ES-I3 (cell line): ENCODE data around the gene C5orf34.
"Not testable (repeated sequence)": the region's sequence is repeated elsewhere in the genome, so short reads cannot be mapped to it uniquely, and the experiment has no call there.

Experiments used
- H3K36me3 ChIP-seq: 2 replicates; pipeline ENCODE4 v1.6.1; 2013; ENCODE audit warnings: mild to moderate bottlenecking, low read length, control low read depth, moderate library complexity; ENCODE audit not compliant: insufficient read depth
- H3K4me1 ChIP-seq: 2 replicates; pipeline ENCODE4 v1.6.1; 2013; ENCODE audit warnings: mild to moderate bottlenecking, control low read depth, low read length; ENCODE audit not compliant: insufficient read depth
- H3K9ac ChIP-seq: 2 replicates; pipeline ENCODE4 v1.6.1; 2013; ENCODE audit warnings: low read depth, mild to moderate bottlenecking, low read length, moderate library complexity
- H3K9me3 ChIP-seq: 2 replicates; pipeline ENCODE4 v1.6.1; 2013; ENCODE audit warnings: mild to moderate bottlenecking, low read length, moderate library complexity; ENCODE audit not compliant: control insufficient read depth, insufficient read depth

The C5orf34 gene

DNA sequence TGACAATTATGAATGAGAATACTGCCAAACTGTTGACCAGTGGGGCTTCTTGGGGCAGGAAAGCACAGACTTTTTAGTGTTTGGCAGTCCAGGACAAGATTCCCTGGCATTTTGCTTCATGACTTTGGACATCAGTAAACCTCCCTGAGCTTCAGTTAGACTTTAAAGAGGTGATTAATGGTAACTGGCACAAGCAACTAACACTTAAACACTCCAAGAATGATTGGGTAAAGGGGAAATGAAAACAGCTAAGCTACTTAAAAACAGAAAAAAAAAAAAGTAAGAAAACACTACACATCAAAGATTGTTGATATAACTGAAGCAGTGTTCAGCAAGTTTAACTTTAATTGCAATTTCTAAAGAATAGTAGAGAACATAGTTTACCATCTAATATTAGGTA is 28.5 kb upstream of the C5orf34 start:
- peaks cover 37% of the 10 kb centered on the region for H3K36me3 ChIP-seq
- no peaks in the 10 kb centered on the region for H3K9me3 ChIP-seq
- H3K4me1 ChIP-seq = no peaks in the 10 kb centered on the region
- no peak overlapping the region for H3K9ac ChIP-seq

DNA sequence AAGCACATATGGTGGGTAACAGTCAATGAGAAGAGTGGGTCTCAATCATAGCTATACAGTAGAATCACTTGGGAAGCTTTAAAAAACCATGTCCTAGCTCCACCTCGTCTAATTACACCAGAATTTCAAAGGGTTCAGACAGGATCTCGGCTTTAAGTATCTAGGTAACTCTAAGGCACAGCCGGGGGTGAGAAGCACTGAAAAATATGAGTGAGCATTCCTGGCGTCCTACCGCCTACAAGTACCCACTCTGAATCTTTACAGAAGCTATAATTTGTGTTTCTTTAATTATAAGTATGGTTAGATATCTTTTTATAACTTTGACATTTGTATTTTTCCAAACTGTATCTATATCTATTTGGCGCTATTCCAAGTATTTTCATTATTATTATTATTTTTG is 25.8 kb upstream of the C5orf34 start:
- no peaks in the 10 kb centered on the region for H3K4me1 ChIP-seq
- H3K9ac ChIP-seq = no peak overlapping the region
- H3K9me3 ChIP-seq = no peaks in the 10 kb centered on the region
- peaks cover 27% of the 10 kb centered on the region for H3K36me3 ChIP-seq

DNA sequence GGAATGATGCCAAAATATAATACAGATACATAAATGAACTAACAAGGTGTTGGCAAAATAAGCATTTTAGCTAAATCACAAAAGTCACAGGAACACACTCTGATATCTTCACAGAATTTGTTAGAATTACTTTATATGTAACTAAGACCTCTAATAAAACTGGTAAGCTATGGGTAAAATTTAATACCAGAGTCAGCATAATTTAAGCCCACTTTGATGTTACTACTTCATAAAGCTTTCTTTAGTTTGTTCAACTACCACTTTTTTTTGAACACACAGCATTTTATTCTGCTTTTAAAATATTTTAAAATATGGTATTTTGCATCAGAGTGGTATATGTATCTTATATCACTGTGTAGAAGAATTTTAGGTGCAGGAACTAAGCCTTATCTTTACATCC is 22.0 kb upstream of the C5orf34 start:
- Histone ChIP-seq H3K9ac (no peak overlapping the region), H3K4me1 (no peaks in the 10 kb centered on the region), H3K9me3 (no peaks in the 10 kb centered on the region), H3K36me3 (peaks cover 20% of the 10 kb centered on the region)

DNA sequence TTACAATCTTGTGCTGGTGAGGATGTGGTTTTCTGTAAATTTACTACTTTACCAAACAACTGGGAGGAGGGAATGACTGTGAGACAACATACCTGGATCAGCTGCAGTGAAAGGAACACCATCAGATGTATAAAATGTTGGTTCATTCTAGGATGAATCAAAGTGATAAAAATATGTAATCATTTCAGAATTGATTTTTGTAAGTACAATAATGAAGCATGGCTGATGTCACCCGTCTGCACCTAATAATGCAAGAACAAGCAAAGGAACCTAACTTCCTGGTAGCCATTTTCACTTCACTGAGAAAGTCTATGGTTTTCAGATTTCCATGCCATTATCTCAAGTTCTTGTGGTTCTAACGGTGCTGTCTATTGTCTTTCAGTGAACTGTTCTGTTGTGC is 18.7 kb upstream of the C5orf34 start:
- H3K4me1 ChIP-seq = no peaks in the 10 kb centered on the region
- no peaks in the 10 kb centered on the region for H3K9me3 ChIP-seq
- no peak overlapping the region for H3K9ac ChIP-seq
- H3K36me3 ChIP-seq = peaks cover 22% of the 10 kb centered on the region

DNA sequence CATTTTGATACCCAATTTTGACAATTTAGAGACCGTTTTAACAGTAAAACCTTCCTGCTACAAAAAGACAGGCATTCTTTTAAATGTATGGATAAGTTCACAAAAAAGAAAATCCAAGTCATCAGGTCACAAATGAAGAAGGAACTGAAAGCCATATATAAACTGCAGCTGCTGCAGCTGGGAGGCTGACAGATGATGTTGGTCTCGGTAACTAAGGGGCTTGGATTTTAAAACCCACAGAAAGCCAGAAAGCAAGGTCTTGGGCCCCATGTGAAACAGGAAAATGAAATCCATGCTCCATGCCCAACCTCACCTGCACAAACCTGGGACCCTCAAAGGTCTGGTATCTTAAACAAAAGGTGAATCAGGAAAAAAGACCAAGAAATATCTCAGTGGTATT is 15.7 kb upstream of the C5orf34 start:
- Histone ChIP-seq H3K36me3 (peaks cover 27% of the 10 kb centered on the region), H3K9ac (no peak overlapping the region), H3K4me1 (no peaks in the 10 kb centered on the region), H3K9me3 (no peaks in the 10 kb centered on the region)

DNA sequence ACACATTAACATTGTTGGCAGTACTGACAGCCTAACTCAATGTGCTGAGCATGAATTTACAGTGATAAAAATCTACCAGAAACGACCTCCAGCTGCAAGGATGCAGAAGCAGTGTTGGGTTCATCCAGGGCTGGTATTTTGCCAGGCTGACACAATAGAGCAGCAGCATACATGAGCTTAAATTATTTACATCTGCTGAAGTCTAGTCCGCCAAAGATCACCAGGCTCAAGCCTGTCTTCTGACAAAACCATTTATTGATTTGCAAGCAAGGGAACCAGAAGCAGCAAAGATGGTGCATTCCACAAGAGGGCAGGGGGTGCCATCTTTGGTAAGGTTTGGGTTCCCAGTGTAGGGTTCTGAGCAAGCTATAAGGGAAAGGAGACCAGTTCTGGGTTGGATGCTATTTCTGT is 8.7 kb upstream of the C5orf34 start:
- H3K4me1 ChIP-seq = no peaks in the 10 kb centered on the region
- H3K36me3 ChIP-seq = peaks cover 5% of the 10 kb centered on the region; the same call in 1 of the 2 replicates
- no peak overlapping the region for H3K9ac ChIP-seq
- H3K9me3 ChIP-seq = no peaks in the 10 kb centered on the region

DNA sequence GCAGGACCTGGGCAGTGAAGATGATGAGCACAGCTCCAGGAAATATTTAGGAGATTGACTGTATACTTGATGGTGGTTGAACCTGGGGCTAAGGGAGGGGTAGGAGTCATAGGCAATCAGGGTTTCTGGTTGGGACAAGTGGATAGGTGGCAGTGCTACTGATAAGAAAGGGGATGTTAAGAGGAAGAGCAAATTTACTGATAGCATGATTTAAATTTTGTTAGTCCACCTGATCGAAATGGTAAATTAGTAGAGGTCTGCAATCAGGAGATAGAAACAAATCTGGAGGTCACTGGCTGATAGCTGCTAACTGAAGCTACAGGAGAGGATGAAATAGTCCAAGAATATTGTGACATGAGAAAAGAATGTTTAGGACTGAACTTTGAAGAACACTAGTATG is 5.7 kb upstream of the C5orf34 start:
- no peaks in the 10 kb centered on the region for H3K36me3 ChIP-seq
- no peaks in the 10 kb centered on the region for H3K4me1 ChIP-seq
- no peak overlapping the region for H3K9ac ChIP-seq
- H3K9me3 ChIP-seq = no peaks in the 10 kb centered on the region

DNA sequence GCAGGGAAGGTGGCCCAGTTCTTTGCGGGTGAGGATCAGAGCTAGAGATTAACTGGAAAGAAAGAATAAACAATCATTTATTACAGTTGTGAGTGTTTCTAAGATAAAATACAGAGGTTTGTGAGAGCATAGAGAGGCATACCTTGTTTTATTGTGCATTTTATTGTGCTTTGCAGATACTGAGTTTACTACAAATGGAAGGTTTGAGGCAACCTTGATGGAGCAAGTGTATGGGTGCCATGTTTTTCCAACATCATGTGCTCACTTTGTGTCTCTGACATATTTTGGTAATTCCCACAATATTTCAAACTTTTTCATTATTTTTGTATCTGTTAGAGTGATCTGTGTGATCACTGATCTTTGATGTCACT is 715 bp upstream of the C5orf34 start:
- peak overlapping the region; percentile 84 for H3K9ac ChIP-seq
- no peaks in the 10 kb centered on the region for H3K9me3 ChIP-seq
- H3K4me1 ChIP-seq = no peaks in the 10 kb centered on the region
- H3K36me3 ChIP-seq = no peaks in the 10 kb centered on the region

DNA sequence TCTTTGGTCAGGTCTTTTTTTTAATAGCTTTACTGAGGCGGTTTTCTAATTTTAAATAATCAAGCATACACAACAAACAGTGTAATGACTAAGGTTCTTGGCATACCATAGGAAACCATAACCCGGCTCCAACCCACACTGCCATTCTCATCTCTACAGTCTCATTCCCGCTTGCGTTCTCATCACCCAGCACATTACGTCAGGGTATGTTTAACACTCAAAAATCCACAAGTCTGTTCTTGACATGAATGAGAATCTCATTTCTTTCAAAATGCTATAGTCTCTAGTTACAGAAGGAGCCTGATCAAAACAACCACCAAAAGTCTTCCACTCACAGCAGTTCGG is 505 bp downstream of the C5orf34 start:
- Histone ChIP-seq H3K9ac (peak overlapping the region; percentile 84), H3K36me3 (no peaks in the 10 kb centered on the region), H3K4me1 (no peaks in the 10 kb centered on the region), H3K9me3 (no peaks in the 10 kb centered on the region)

DNA sequence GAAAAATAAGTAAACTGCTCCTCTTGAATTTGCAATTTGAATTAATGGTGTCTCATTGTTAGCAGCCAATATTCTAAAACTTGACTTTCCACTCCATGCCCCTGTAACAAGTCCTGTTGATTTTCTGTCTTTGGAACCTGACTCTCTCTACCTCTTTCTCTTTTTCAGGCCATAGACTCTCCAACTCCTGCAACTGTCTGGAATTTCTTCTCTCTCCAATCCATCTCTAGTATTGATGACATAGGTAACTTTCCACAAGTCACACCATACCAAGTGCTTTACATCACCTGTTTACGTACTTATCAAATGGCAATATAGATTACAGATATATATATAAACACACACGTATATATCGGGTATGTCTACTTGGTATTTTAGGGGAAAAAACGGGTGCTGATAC is 923 bp downstream of the C5orf34 start:
- Histone ChIP-seq H3K36me3 (no peaks in the 10 kb centered on the region), H3K9ac (peak overlapping the region; percentile 84), H3K9me3 (no peaks in the 10 kb centered on the region), H3K4me1 (no peaks in the 10 kb centered on the region)

DNA sequence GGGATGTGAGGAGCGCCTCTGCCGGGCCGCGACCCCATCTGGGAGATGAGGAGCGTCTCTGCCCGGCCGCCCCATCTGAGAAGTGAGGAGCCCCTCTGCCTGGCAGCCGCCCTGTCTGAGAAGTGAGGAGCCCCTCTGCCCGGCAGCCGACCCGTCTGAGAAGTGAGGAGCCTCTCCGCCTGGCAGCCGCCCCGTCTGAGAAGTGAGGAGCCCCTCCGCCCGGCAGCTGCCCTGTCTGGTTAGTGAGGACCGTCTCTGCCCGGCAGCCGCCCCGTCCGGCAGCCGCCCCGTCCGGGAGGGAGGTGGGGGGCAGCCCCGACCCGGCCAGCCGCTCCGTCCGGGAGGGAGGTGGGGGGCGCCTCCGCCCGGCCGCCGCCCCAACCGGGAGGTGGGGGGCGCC is 3.9 kb downstream of the C5orf34 start:
- H3K9me3 ChIP-seq, H3K4me1 ChIP-seq, H3K9ac ChIP-seq, H3K36me3 ChIP-seq: not testable (repeated sequence)

DNA sequence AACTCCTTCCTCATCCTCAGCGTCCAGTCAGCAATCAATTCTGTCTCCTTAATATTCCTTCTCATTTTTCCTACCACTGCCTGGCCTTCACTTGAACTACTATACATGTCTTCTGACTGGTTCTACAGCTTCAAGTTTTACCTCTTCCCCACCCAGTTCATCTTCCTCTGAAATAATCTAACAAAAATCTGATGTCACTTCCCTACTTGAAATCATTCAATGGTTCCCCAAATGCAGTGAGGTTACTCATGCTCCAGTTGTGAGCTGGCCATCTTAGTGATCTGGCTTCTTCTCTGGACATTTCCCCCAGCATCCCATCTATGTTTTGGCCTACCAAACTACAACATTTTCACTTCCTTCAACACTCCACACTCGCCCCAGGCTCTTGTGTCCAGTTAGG is 16.4 kb downstream of the C5orf34 start:
- Histone ChIP-seq H3K36me3 (no peaks in the 10 kb centered on the region; the same call in 1 of the 2 replicates), H3K9me3 (no peaks in the 10 kb centered on the region), H3K4me1 (no peaks in the 10 kb centered on the region), H3K9ac (no peak overlapping the region)

DNA sequence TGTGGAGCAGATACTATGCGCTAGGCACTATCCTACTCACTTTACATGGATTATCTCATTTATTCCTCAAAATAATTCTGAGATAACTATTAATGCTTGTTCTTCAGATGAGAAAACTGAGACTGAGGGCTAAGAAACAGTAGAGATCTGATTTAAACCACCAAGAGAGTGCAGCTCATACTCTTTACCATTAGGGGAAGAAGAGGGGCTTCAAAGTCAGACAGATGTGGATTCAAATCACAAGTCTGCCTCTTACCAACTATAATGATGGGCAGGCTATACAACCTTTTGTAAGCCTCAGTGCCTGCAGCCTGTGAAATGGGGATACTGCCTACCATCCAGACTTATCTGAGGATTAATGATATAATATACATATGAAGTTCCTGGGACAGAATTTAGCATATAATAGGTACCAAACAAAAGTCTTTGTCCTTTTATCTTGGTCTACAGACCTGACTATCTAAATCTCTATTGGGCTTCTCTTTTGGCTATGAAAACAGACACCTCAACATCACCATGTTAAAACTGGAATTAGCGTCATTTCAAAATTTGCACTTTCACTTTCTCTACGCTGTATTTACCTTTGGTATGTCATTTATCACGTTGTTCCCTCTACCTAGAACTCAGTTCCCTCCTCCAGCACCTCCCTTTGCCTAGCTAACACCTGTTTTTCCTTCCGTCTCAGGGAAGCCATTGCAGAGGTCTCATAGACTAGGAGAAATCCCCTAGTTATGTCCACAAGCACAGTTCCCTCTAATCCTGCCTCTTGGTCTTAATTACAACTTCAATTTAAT is 17.4 kb downstream of the C5orf34 start:
- Histone ChIP-seq H3K36me3 (no peaks in the 10 kb centered on the region), H3K9ac (no peak overlapping the region), H3K4me1 (no peaks in the 10 kb centered on the region), H3K9me3 (no peaks in the 10 kb centered on the region)

DNA sequence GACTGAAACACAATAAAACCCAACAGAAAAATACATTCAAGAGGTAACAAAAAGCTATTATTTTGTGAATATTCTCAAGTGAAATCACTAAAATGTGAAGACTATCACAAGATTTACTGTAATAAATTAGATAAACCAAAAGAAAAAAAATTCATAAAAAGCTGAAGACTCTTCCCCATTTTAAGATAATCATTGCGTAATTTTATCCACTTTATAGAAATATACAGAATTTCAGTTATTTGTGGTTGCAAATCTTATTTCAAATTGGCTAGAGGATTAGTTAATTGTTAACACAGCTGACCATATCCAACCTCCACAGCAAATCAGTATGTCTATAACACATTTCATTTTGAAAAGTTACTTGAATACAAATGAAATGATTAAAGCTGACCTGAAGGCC is 23.6 kb downstream of the C5orf34 start:
- Histone ChIP-seq H3K36me3 (no peaks in the 10 kb centered on the region; the same call in 1 of the 2 replicates), H3K9me3 (no peaks in the 10 kb centered on the region), H3K9ac (no peak overlapping the region), H3K4me1 (no peaks in the 10 kb centered on the region)

DNA sequence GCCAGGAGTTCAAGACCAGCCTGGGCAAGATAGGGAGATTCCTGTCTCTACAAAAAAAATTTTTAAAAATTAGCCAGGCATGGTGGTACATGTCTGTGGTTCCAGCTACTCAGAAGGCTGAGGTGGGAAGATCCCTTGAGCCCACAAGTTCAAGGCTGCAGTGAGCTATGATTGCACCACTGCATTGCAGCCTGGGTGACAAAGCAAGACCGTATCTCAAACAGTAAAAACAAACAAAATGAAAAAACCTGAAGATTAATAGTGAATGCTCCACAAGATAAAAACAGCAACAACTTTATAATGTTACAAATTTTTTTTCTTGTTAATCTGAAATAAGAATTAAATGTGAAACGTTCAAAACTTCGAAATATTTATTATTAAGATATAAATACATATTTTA is 28.6 kb downstream of the C5orf34 start:
- Histone ChIP-seq H3K4me1 (peaks cover 5% of the 10 kb centered on the region; the same call in 1 of the 2 replicates), H3K9me3 (no peaks in the 10 kb centered on the region), H3K36me3 (no peaks in the 10 kb centered on the region; the same call in 1 of the 2 replicates), H3K9ac (no peak overlapping the region)
